ENCODE data around the gene ADAMTS19. TPM values are rescaled to one million over a fixed set of nuclear protein-coding genes. Genes with fewer than 3 reads are reported as not detected.

ADAMTS19 gene
- total RNA-seq, 1 experiment from 2014 or later, result 20.3 TPM

DNA sequence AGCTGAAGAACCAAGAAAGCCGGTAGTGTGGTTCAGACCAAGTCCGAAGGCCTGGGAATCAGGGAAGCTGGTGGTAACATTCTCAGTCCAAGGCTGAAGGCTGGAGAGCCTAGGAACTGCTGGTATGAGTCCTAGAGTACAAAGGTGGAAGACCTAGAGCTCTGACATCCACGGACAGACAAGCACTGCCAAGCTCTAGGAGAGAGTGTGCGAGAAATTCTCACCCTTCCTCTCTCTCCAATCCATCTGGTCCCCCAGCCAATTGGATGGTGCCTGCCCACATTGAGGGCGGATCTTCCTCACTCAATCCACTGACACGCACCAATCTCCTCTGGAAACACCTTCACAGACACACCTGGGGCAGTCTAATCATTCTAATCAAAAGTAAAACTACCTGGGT lies 19.7 kb upstream of the ADAMTS19 start:
- no peak overlapping the region for H2AK5ac ChIP-seq (ENCODE audit: insufficient read length, low read length)
- H2AFZ ChIP-seq (ENCODE audit: low read length), result no peak overlapping the region
- no peak overlapping the region for H2BK5ac ChIP-seq (ENCODE audit: insufficient read length, low read length)

More for the DNA sequence above, 19.7 kb upstream of the ADAMTS19 start:
- H3K9me3 Mint-ChIP-seq, result no peaks in the 10 kb centered on the region; a peak in 1 of 5 replicates
- H3K27me3 ChIP-seq (ENCODE audit: insufficient read depth, low read length), result no peaks in the 10 kb centered on the region
- no peak overlapping the region for H3K4me2 ChIP-seq (ENCODE audit: insufficient read depth, insufficient read length, low read length)
- H3K4me1 Mint-ChIP-seq, result peaks cover 13 to 17% of the 10 kb centered on the region in 2 experiments
- DNase-seq, result no peak
- H4K5ac ChIP-seq (ENCODE audit: insufficient read length, low read depth, low read length), result no peak overlapping the region
- H3K14ac ChIP-seq (ENCODE audit: insufficient read depth, low read length), result no peak overlapping the region
- H3K27ac Mint-ChIP-seq, result no peak overlapping the region
- H3K18ac ChIP-seq (ENCODE audit: insufficient read length, low read depth, low read length), result no peak overlapping the region
- no peaks in the 10 kb centered on the region for H3K9me3 ChIP-seq (ENCODE audit: control insufficient read depth, low read depth, low read length)
- H2BK20ac ChIP-seq (ENCODE audit: low read depth, low read length, poor library complexity, severe bottlenecking), result no peak overlapping the region
- H4K20me1 ChIP-seq (ENCODE audit: control insufficient read depth, insufficient read depth, insufficient read length), result no peaks in the 10 kb centered on the region
- no peak overlapping the region for H3K27ac ChIP-seq (ENCODE audit: insufficient read length, low read depth, low read length)
- H3K56ac ChIP-seq (ENCODE audit: insufficient read length, low read depth, low read length), result no peak overlapping the region
- H2BK120ac ChIP-seq (ENCODE audit: low read depth, low read length, poor library complexity, severe bottlenecking), result no peak overlapping the region
- no peak overlapping the region for H2BK15ac ChIP-seq (ENCODE audit: low read depth, low read length)
- no peaks in the 10 kb centered on the region for H3K23me2 ChIP-seq (ENCODE audit: insufficient read length, low read depth, low read length, poor library complexity, severe bottlenecking)
- no peak overlapping the region for H3K4me3 Mint-ChIP-seq
- no peak overlapping the region for H3T11ph ChIP-seq (ENCODE audit: low read length)
- H3K36me3 Mint-ChIP-seq (ENCODE audit: insufficient read depth in 1 of 3, low read depth in 3 of 3), result peaks cover 0 to 4% (median 0%) of the 10 kb centered on the region in 3 experiments; a peak in 2 of 7 replicates
- no peak overlapping the region for H3K9ac ChIP-seq (ENCODE audit: extremely low read depth, insufficient read length, low read length)
- no peak overlapping the region for H2BK12ac ChIP-seq (ENCODE audit: insufficient read length, low read depth, low read length)
- no peak overlapping the region for H3K23ac ChIP-seq (ENCODE audit: insufficient read length, low read depth, low read length)
- H3K4ac ChIP-seq (ENCODE audit: low read depth, low read length), result no peak overlapping the region
- H3K4me1 ChIP-seq (ENCODE audit: insufficient read depth, low read length), result no peaks in the 10 kb centered on the region
- H4K8ac ChIP-seq (replicated peaks; ENCODE audit: insufficient read length, low read depth, low read length), result no peak overlapping the region
- TF ChIP-seq, protein P1, sequence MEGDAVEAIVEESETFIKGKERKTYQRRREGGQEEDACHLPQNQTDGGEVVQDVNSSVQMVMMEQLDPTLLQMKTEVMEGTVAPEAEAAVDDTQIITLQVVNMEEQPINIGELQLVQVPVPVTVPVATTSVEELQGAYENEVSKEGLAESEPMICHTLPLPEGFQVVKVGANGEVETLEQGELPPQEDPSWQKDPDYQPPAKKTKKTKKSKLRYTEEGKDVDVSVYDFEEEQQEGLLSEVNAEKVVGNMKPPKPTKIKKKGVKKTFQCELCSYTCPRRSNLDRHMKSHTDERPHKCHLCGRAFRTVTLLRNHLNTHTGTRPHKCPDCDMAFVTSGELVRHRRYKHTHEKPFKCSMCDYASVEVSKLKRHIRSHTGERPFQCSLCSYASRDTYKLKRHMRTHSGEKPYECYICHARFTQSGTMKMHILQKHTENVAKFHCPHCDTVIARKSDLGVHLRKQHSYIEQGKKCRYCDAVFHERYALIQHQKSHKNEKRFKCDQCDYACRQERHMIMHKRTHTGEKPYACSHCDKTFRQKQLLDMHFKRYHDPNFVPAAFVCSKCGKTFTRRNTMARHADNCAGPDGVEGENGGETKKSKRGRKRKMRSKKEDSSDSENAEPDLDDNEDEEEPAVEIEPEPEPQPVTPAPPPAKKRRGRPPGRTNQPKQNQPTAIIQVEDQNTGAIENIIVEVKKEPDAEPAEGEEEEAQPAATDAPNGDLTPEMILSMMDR (conservative IDR thresholded peaks at IDR 0.05), result no peak
- H3K27me3 Mint-ChIP-seq (ENCODE audit: low read depth), result no peaks in the 10 kb centered on the region
- H3K79me2 ChIP-seq (ENCODE audit: insufficient read depth, low read length), result no peaks in the 10 kb centered on the region
- no CpG with 5 or more reads among the region's 6 CpGs for WGBS (ENCODE audit: extremely low coverage, insufficient read length, low lambda C conversion rate)
- H3K79me1 ChIP-seq (ENCODE audit: insufficient read depth, low read depth, low read length, poor library complexity, severe bottlenecking), result no peaks in the 10 kb centered on the region
- H4K91ac ChIP-seq (ENCODE audit: insufficient read length, low read depth, low read length), result no peak overlapping the region
